AG20443 (cell line): Measurements from ENCODE around the gene CMSS1.

ENCODE experiments used
- DNase-seq: peaks from one replicate; pipeline ENCODE4 v3.0.0; 2012; ENCODE audit warnings: low spot score, mixed read lengths

Gene CMSS1

GRCh38 chr3:99960123-99960878 lies 142.6 kb downstream of the CMSS1 start:
- no peak for DNase-seq

- DNase-seq: no peak
Observed at GRCh38 chr3:99960941-99961340, 143.3 kb downstream of the CMSS1 start.

- DNase-seq: no peak
Observed at GRCh38 chr3:99961756-99962515, 144.3 kb downstream of the CMSS1 start.

- peak; percentile 53 for DNase-seq
Observed at GRCh38 chr3:99962703-99963102, 145.0 kb downstream of the CMSS1 start.

GRCh38 chr3:99965077-99965476 lies 147.4 kb downstream of the CMSS1 start:
- DNase-seq: no peak

GRCh38 chr3:99965681-99966408 lies 148.2 kb downstream of the CMSS1 start:
- DNase-seq: no peak

GRCh38 chr3:99966662-99967416 lies 149.2 kb downstream of the CMSS1 start:
- peak; percentile 34 for DNase-seq

GRCh38 chr3:99967796-99968195 lies 150.1 kb downstream of the CMSS1 start:
- DNase-seq: no peak

- DNase-seq: no peak
Observed at GRCh38 chr3:99969136-99969535, 151.5 kb downstream of the CMSS1 start.

- DNase-seq: no peak
Observed at GRCh38 chr3:99970198-99970597, 152.5 kb downstream of the CMSS1 start.

- no peak for DNase-seq
Observed at GRCh38 chr3:99971761-99972160, 154.1 kb downstream of the CMSS1 start.

- no peak for DNase-seq
Observed at GRCh38 chr3:99972380-99973104, 154.9 kb downstream of the CMSS1 start.

- DNase-seq: no peak
Observed at GRCh38 chr3:99974989-99975388, 157.3 kb downstream of the CMSS1 start.

GRCh38 chr3:99976584-99976983 lies 158.9 kb downstream of the CMSS1 start:
- no peak for DNase-seq

- no peak for DNase-seq
Observed at GRCh38 chr3:99978221-99978620, 160.6 kb downstream of the CMSS1 start.

- no peak for DNase-seq
Observed at GRCh38 chr3:99980606-99981005, 162.9 kb downstream of the CMSS1 start.

- no peak for DNase-seq
Observed at GRCh38 chr3:99981138-99981537, 163.5 kb downstream of the CMSS1 start.

- no peak for DNase-seq
Observed at GRCh38 chr3:99982650-99983049, 165.0 kb downstream of the CMSS1 start.

- DNase-seq: no peak
Observed at GRCh38 chr3:99984139-99984538, 166.5 kb downstream of the CMSS1 start.

GRCh38 chr3:99984668-99985067 lies 167.0 kb downstream of the CMSS1 start:
- DNase-seq: no peak

GRCh38 chr3:99990179-99990578 lies 172.5 kb downstream of the CMSS1 start:
- DNase-seq: no peak
